HUES6 (cell line): ENCODE results near the gene CCDC92.

Experiments used
- H3K27ac ChIP-seq: 2 replicates; pipeline ENCODE4 v1.7.0; 2013; ENCODE audit warnings: low read depth, mild to moderate bottlenecking, low read length, inconsistent platforms
- H3K27me3 ChIP-seq: 2 replicates; pipeline ENCODE4 v1.6.1; 2013; ENCODE audit warnings: low read length; ENCODE audit not compliant: control insufficient read depth, insufficient read depth
- H3K36me3 ChIP-seq: 2 replicates; pipeline ENCODE4 v1.6.1; 2013; ENCODE audit warnings: low read length; ENCODE audit not compliant: control insufficient read depth, insufficient read depth
- H3K4me1 ChIP-seq: 2 replicates; pipeline ENCODE4 v1.6.1; 2013; ENCODE audit warnings: low read length; ENCODE audit not compliant: control insufficient read depth, insufficient read depth
- H3K4me3 ChIP-seq: 2 replicates; pipeline ENCODE4 v1.5.1; 2013; ENCODE audit warnings: low read depth, low read length
- H3K9ac ChIP-seq: one replicate; pipeline ENCODE4 v1.6.1; 2013; ENCODE audit warnings: mild to moderate bottlenecking, low read length
- H3K9me3 ChIP-seq: 2 replicates; pipeline ENCODE4 v1.6.1; 2013; ENCODE audit warnings: low read depth, low read length; ENCODE audit not compliant: control insufficient read depth, insufficient read depth

Gene CCDC92

DNA sequence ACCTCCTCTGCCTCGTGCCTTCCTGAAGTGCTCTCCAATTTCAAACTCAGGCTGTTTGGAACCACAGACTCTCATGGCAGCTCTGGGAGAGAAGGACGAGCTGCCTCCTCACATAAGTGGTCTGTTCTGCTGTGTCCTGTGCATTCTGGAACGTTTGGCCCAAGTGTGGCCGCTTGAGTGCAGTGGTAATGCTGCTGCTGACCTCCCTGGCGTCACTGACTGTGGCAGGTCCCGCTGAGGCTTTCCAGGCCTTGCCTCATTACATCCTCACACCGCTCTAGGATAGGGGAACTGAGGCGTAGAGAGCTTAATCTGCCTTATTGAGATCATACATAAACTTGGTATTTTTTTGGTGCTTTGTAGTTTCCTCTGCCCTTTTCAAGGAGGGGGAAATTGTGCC lies 14.2 kb downstream of the CCDC92 start:
- no peak overlapping the region for H3K27ac ChIP-seq
- H3K9me3 ChIP-seq, result no peaks in the 10 kb centered on the region
- H3K4me3 ChIP-seq, result no peak overlapping the region
- H3K27me3 ChIP-seq, result peaks cover 81% of the 10 kb centered on the region
- H3K36me3 ChIP-seq, result no peaks in the 10 kb centered on the region
- no peak overlapping the region for H3K9ac ChIP-seq
- no peaks in the 10 kb centered on the region for H3K4me1 ChIP-seq

- Histone ChIP-seq H3K27me3 (peaks cover 75% of the 10 kb centered on the region), H3K4me3 (no peak overlapping the region)
Observed at GRCh38 chr12:123957196-123957595, 15.4 kb downstream of the CCDC92 start.

GRCh38 chr12:123956249-123956648 lies 16.4 kb downstream of the CCDC92 start:
- no peak overlapping the region for H3K27ac ChIP-seq
- H3K4me1 ChIP-seq, result no peaks in the 10 kb centered on the region
- no peak overlapping the region for H3K9ac ChIP-seq
- H3K9me3 ChIP-seq, result no peaks in the 10 kb centered on the region
- peaks cover 74% of the 10 kb centered on the region for H3K27me3 ChIP-seq
- H3K36me3 ChIP-seq, result no peaks in the 10 kb centered on the region
- no peak overlapping the region for H3K4me3 ChIP-seq

More at GRCh38 chr12:123957196-123957595, 15.4 kb downstream of the CCDC92 start:
- no peak overlapping the region for H3K27ac ChIP-seq
- no peaks in the 10 kb centered on the region for H3K4me1 ChIP-seq
- H3K9me3 ChIP-seq, result no peaks in the 10 kb centered on the region
- H3K36me3 ChIP-seq, result no peaks in the 10 kb centered on the region
- no peak overlapping the region for H3K9ac ChIP-seq

DNA sequence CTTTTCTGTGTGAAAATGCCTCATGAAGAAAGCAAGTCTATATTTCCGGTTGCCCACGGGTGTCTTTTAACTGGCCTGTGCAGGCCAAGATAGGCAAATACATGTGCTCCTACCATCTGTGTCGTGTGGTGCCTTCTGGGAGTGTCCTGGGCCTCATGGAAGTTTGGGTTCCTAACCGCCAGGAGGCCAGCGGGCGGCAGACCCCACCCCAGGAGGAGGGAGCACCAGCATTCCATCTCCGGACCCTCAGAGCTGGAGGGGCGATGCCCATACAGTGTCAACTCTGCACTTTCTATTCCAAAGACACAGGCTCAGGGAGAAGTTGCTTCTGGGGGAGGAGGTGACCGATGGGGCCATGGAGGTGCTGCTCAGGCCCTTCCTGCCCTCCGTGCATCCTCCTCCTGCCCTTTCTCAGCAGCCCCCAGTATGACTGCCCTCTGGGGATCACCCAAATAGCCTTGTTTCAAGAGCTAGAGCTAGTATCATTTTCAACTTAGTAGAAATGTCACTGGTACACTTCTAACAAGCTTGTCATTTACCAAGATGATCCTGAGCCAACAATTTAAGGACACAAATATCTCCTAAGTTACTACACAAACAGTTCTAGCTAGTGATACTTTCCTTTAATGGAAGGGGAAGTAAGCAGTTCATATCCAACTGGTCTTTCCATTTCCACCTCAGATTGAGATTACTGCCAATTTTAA lies 17.8 kb downstream of the CCDC92 start:
- Histone ChIP-seq H3K4me3 (no peak overlapping the region), H3K9me3 (no peaks in the 10 kb centered on the region), H3K9ac (no peak overlapping the region), H3K27ac (no peak overlapping the region), H3K27me3 (peaks cover 65% of the 10 kb centered on the region), H3K4me1 (no peaks in the 10 kb centered on the region), H3K36me3 (no peaks in the 10 kb centered on the region)

GRCh38 chr12:123952037-123952436 lies 20.6 kb downstream of the CCDC92 start:
- Histone ChIP-seq H3K27me3 (peaks cover 45% of the 10 kb centered on the region), H3K4me1 (no peaks in the 10 kb centered on the region), H3K27ac (no peak overlapping the region), H3K36me3 (no peaks in the 10 kb centered on the region), H3K9me3 (no peaks in the 10 kb centered on the region), H3K4me3 (no peak overlapping the region), H3K9ac (no peak overlapping the region)

DNA sequence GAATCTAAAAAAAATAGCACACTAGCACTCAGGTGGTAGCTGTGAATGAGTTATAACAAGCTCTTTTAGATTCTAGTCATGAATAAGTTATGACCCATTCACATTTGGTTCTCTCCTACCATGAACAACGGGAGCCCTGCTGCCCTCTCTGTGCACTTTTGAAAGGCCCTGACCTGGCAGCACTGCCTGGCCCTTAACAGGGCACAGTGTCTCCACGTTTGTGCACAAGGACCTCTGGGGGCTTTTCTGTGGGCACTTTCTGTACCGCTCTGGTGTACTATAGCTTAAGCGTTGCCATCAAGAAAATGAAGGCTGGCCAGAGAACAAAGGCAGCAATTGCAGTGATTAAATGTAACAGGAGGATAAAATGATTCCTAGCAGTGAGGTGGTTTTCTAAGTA lies 21.2 kb downstream of the CCDC92 start:
- Histone ChIP-seq H3K4me1 (no peaks in the 10 kb centered on the region), H3K9me3 (no peaks in the 10 kb centered on the region), H3K4me3 (no peak overlapping the region), H3K36me3 (no peaks in the 10 kb centered on the region), H3K9ac (no peak overlapping the region), H3K27ac (no peak overlapping the region), H3K27me3 (peaks cover 41% of the 10 kb centered on the region)

DNA sequence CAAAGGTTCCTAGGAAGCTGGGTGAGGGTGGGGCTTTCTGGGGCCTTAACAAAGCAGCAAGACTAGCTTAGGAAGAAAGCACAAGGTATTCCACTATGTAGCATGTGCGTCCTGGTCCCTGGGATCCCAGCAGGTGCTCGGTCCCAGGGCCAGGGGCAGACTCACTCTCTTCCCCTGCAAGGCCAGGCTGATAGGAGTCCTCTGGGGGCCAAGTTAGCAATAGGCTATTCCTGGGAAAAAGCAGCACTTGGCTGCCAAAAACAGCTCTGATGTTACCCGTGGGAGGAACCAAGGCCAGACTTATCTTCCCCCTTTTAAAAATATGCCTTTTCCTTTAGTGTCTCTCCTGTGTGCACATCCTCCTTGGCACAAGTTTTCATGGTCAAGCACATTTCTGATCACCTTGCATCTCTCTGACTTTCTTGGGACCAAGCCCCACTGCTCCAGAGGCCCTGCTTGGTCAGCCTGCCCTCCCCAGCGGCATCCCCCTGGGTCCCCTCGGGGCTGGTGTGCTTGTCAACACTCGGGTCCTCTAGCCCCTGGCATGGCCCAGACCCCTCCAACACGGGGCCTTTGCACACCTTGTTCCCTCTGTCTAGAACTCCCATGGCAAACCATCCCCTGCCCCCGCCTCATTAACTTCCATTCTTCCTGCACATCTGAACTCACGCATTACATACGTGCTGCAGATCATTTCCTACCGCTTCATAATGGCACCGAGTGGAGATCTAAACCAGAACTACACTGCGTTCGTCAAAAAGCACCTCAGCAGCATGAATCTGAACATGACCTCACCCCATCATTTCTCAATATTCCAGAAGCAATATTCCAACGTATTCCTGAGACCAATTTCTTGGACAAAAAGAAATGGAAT lies 21.9 kb downstream of the CCDC92 start:
- H3K9ac ChIP-seq, result no peak overlapping the region
- no peaks in the 10 kb centered on the region for H3K4me1 ChIP-seq
- H3K4me3 ChIP-seq, result no peak overlapping the region
- H3K27me3 ChIP-seq, result peaks cover 35% of the 10 kb centered on the region
- H3K27ac ChIP-seq, result no peak overlapping the region
- no peaks in the 10 kb centered on the region for H3K9me3 ChIP-seq
- no peaks in the 10 kb centered on the region for H3K36me3 ChIP-seq

- Histone ChIP-seq H3K4me1 (no peaks in the 10 kb centered on the region), H3K9ac (no peak overlapping the region), H3K27me3 (peaks cover 34% of the 10 kb centered on the region), H3K4me3 (no peak overlapping the region), H3K27ac (no peak overlapping the region), H3K36me3 (no peaks in the 10 kb centered on the region), H3K9me3 (no peaks in the 10 kb centered on the region)
Observed at GRCh38 chr12:123949770-123950165, 22.9 kb downstream of the CCDC92 start.

DNA sequence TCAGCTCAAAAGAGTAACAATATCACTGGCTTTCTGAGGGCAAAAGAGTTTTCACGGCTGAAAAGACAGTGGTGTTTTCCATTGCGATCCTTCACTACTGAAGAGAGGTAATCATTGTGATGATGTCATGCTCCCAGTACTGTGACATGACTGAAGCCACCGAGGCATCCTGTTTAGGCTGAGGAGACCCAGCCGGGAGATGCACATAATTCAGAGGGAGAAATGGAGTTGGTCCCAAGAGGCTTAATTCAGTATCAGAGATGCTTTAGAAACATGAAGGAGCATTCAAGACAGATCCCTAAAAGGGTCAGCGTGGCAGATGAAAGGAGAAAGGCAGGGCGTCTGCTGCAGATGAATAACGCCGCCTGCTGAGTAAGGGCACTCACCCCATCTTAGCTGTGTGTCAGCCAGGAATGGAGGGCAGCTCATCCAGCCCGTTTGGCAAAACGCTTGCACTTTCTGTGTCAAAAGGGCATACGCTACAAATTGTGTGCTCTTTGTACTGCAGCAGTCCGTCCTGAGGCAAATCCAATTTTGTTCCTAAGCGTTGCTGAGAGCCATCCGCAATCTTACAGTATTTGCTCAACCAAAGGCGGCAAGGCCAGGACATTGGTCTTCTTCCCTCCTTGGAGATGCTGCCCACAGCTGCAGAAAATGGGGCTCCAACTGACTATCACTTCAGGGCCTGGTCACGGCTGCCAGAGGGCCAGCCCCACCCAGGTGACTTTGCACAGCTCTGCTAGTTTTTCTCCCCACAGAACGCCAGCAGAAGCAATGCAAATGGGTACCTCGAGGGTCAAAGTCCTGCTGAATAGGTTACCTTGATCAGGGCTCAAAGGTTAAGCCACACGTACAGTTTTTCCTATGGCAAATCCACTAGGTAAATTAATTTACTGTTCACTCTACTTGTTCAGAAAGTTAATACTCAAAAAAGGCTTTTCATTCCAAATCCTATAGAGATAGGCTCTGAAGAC lies 23.5 kb downstream of the CCDC92 start:
- Histone ChIP-seq H3K9me3 (no peaks in the 10 kb centered on the region), H3K27me3 (peaks cover 36% of the 10 kb centered on the region), H3K36me3 (no peaks in the 10 kb centered on the region), H3K27ac (no peak overlapping the region), H3K4me3 (no peak overlapping the region), H3K4me1 (no peaks in the 10 kb centered on the region), H3K9ac (no peak overlapping the region)

DNA sequence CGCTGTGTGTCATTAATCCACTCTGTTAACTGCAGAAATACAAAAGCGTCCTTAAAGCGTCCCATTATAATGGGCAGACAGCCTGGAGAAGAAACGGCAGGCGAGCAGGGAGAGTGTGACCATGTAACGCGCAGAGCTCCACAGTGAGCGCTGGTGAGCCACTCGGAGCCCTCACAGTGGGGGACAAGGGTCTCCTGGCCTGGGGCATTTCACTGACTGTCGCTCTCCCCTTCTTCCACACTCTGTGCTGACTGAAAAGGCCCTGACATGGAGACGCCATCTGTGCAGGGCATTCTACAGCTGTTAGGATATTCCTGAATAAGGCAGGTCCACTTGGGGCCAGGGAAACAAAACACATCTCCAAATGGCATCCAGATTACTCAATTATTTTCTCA lies 24.2 kb downstream of the CCDC92 start:
- H3K9me3 ChIP-seq, result no peaks in the 10 kb centered on the region
- H3K27ac ChIP-seq, result no peak overlapping the region
- no peak overlapping the region for H3K9ac ChIP-seq
- no peaks in the 10 kb centered on the region for H3K36me3 ChIP-seq
- no peak overlapping the region for H3K4me3 ChIP-seq
- peaks cover 35% of the 10 kb centered on the region for H3K27me3 ChIP-seq
- no peaks in the 10 kb centered on the region for H3K4me1 ChIP-seq
